ENCODE data around the gene OVCH1. TPM values are rescaled to one million over a fixed set of nuclear protein-coding genes. Genes with fewer than 3 reads are reported as not detected.

Gene OVCH1
- total RNA-seq, 1 experiment from 2014 or later: not detected

DNA sequence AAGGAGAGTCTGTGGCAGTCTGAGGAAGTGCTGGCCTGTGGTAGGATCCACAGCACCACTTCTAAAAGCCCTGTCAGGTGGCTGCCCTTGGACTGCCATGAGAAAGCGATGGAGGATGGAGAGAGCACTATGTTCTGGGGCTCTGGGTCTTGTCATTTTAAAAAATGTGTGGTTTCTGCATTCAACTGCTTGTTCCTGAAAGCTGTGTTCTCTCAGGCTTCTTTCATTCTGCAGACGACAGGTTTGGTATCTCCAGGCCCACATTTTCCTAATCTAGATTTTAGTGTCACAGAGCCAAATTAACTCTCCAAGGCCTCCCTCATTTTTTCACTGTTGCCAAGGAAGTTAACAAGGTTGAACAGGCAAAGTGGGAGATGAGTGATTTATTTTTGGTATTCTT, 10.5 kb downstream of the OVCH1 start:
- Mint-ChIP-seq H3K9me3 (ENCODE audit: unreplicated experiment) (no peaks in the 10 kb centered on the region), H3K4me3 (ENCODE audit: unreplicated experiment) (no peak overlapping the region), H3K27ac (ENCODE audit: unreplicated experiment) (no peak overlapping the region), H3K36me3 (ENCODE audit: insufficient read depth, unreplicated experiment) (no peaks in the 10 kb centered on the region), H3K27me3 (ENCODE audit: insufficient read depth, unreplicated experiment) (peaks cover 16% of the 10 kb centered on the region), H3K4me1 (ENCODE audit: low read depth, unreplicated experiment) (no peaks in the 10 kb centered on the region)
- intact Hi-C loops (cut with micrococcal nuclease; ENCODE audit: unreplicated experiment): no loop called here
- Histone ChIP-seq H3K36me3 (ENCODE audit: control insufficient read depth, insufficient read depth, low read length) (no peaks in the 10 kb centered on the region), H3K27me3 (replicated peaks; ENCODE audit: control insufficient read depth, insufficient read depth, low read length) (no peaks in the 10 kb centered on the region), H3K4me3 (ENCODE audit: low read depth, low read length) (no peak overlapping the region), H3K4me1 (no peaks in the 10 kb centered on the region), H3K9me3 (no peaks in the 10 kb centered on the region)
- no peak for TF ChIP-seq CTCF (IDR thresholded peaks at IDR 0.05; ENCODE audit: insufficient read depth in 1 of 2, low read depth in 1 of 2, low read length in 1 of 2, severe bottlenecking in 1 of 2, unreplicated experiment in 1 of 2)
- ChIA-PET POLR2A (no interaction called here), CTCF (no interaction called here)
- no TSS peak for BruUV-seq (replicated peaks)
- no peak for DNase-seq

GRCh38 chr12:29463198-29463597, 34.3 kb downstream of the OVCH1 start:
- intact Hi-C loops (cut with micrococcal nuclease; ENCODE audit: unreplicated experiment): no loop called here
- Mint-ChIP-seq H3K27me3 (ENCODE audit: insufficient read depth, unreplicated experiment) (peaks cover 3% of the 10 kb centered on the region), H3K36me3 (ENCODE audit: insufficient read depth, unreplicated experiment) (no peaks in the 10 kb centered on the region), H3K4me1 (ENCODE audit: low read depth, unreplicated experiment) (no peaks in the 10 kb centered on the region), H3K4me3 (ENCODE audit: unreplicated experiment) (no peak overlapping the region), H3K9me3 (ENCODE audit: unreplicated experiment) (no peaks in the 10 kb centered on the region), H3K27ac (ENCODE audit: unreplicated experiment) (no peak overlapping the region)
- Histone ChIP-seq H3K9me3 (no peaks in the 10 kb centered on the region), H3K4me1 (no peaks in the 10 kb centered on the region), H3K36me3 (ENCODE audit: control insufficient read depth, insufficient read depth, low read length) (no peaks in the 10 kb centered on the region), H3K4me3 (ENCODE audit: low read depth, low read length) (no peak overlapping the region), H3K27me3 (replicated peaks; ENCODE audit: control insufficient read depth, insufficient read depth, low read length) (no peaks in the 10 kb centered on the region)
- ChIA-PET POLR2A (no interaction called here), CTCF (no interaction called here)
- no peak for DNase-seq
- BruUV-seq (replicated peaks): no TSS peak
- TF ChIP-seq CTCF (IDR thresholded peaks at IDR 0.05; ENCODE audit: insufficient read depth in 1 of 2, low read depth in 1 of 2, low read length in 1 of 2, severe bottlenecking in 1 of 2, unreplicated experiment in 1 of 2): no peak

- CTCF ChIA-PET: no interaction called here
- no peak overlapping the region for H3K4me3 Mint-ChIP-seq (ENCODE audit: unreplicated experiment)
- no peaks in the 10 kb centered on the region for H3K9me3 Mint-ChIP-seq (ENCODE audit: unreplicated experiment)
These were observed 37.4 kb downstream of the OVCH1 start for GRCh38 chr12:29460082-29460481.

More at GRCh38 chr12:29460082-29460481, 37.4 kb downstream of the OVCH1 start:
- Histone ChIP-seq H3K36me3 (ENCODE audit: control insufficient read depth, insufficient read depth, low read length) (no peaks in the 10 kb centered on the region), H3K4me1 (no peaks in the 10 kb centered on the region), H3K27me3 (replicated peaks; ENCODE audit: control insufficient read depth, insufficient read depth, low read length) (no peaks in the 10 kb centered on the region), H3K9me3 (no peaks in the 10 kb centered on the region), H3K4me3 (ENCODE audit: low read depth, low read length) (no peak overlapping the region)
- no peak for DNase-seq
- Mint-ChIP-seq H3K27ac (ENCODE audit: unreplicated experiment) (no peak overlapping the region), H3K4me1 (ENCODE audit: low read depth, unreplicated experiment) (no peaks in the 10 kb centered on the region), H3K27me3 (ENCODE audit: insufficient read depth, unreplicated experiment) (peaks cover 3% of the 10 kb centered on the region), H3K36me3 (ENCODE audit: insufficient read depth, unreplicated experiment) (no peaks in the 10 kb centered on the region)
- intact Hi-C loops (cut with micrococcal nuclease; ENCODE audit: unreplicated experiment): no loop called here
- POLR2A ChIA-PET: no interaction called here
- TF ChIP-seq CTCF (IDR thresholded peaks at IDR 0.05; ENCODE audit: insufficient read depth in 1 of 2, low read depth in 1 of 2, low read length in 1 of 2, severe bottlenecking in 1 of 2, unreplicated experiment in 1 of 2): no peak
- no TSS peak for BruUV-seq (replicated peaks)
